ENCODE data around the gene ATP10A.

Gene ATP10A

GRCh38 chr15:25635191-25635590, 227.9 kb downstream of the ATP10A start:
- no peak overlapping the region for H3K4me3 ChIP-seq (replicated peaks; ENCODE audit: low read depth, low read length)
- DNase-seq (ENCODE audit: low read depth): no peak
- no peak for TF ChIP-seq CTCF (IDR thresholded peaks at IDR 0.05; ENCODE audit: low read length, missing control alignments)

- no peak for TF ChIP-seq CTCF (IDR thresholded peaks at IDR 0.05; ENCODE audit: low read length, missing control alignments)
Observed at GRCh38 chr15:25633862-25634261, 229.3 kb downstream of the ATP10A start.

GRCh38 chr15:25631971-25632370, 231.2 kb downstream of the ATP10A start:
- H3K4me3 ChIP-seq (replicated peaks; ENCODE audit: low read depth, low read length): no peak overlapping the region
- DNase-seq (ENCODE audit: low read depth): no peak
- TF ChIP-seq CTCF (IDR thresholded peaks at IDR 0.05; ENCODE audit: low read length, missing control alignments): no peak

More at GRCh38 chr15:25633862-25634261, 229.3 kb downstream of the ATP10A start:
- DNase-seq (ENCODE audit: low read depth): no peak
- H3K4me3 ChIP-seq (replicated peaks; ENCODE audit: low read depth, low read length): no peak overlapping the region

Data from fibroblast of pulmonary artery (primary cell).